Renal pelvis (tissue), 4 donors: ENCODE measurements around the gene CDC42BPG. TPM values are rescaled to one million over a fixed set of nuclear protein-coding genes. Genes with fewer than 3 reads are reported as not detected.
A peak's percentile ranks its signal among the peaks of the same experiment; 100 is the strongest.

Experiments used
- DNase-seq: peaks from one replicate; pipeline ENCODE4 v3.0.0-alpha.2; 2013
- polyA plus RNA-seq, 3 donors: library from polyadenylated mRNA; unstranded; fragments of 120-200 nt; gene quantifications; one replicate each; pipeline ENCODE4 v1.2.1, GENCODE V29; 2013; ENCODE audit not compliant: insufficient read length in 3 of 3

CDC42BPG gene
- polyA plus RNA-seq, 3 donors, result 6.0 to 8.1 (median 8.0) TPM

- DNase-seq, result no peak
Measured at GRCh38 chr11:64789331-64790204, 54.9 kb downstream of the CDC42BPG start.

GRCh38 chr11:64788321-64789215, 55.9 kb downstream of the CDC42BPG start:
- no peak for DNase-seq

- DNase-seq, result no peak
Measured at GRCh38 chr11:64787526-64788320, 56.7 kb downstream of the CDC42BPG start.

- DNase-seq, result no peak
Measured at GRCh38 chr11:64786308-64786707, 58.1 kb downstream of the CDC42BPG start.

- no peak for DNase-seq
Measured at GRCh38 chr11:64784813-64785581, 59.5 kb downstream of the CDC42BPG start.

GRCh38 chr11:64778473-64779298, 65.8 kb downstream of the CDC42BPG start, which contains the start of gene SF1:
Gene SF1 (minus strand): TSS chr11:64778542. CDS start chr11:64778392, 150 bp downstream.
- DNase-seq, result peak; percentile 100

- no peak for DNase-seq
Measured at GRCh38 chr11:64778223-64778472, 66.3 kb downstream of the CDC42BPG start.

- peak; percentile 87 for DNase-seq
Measured at GRCh38 chr11:64777449-64778222, 66.8 kb downstream of the CDC42BPG start.

- no peak for DNase-seq
Measured at GRCh38 chr11:64776875-64777274, 67.6 kb downstream of the CDC42BPG start.

- DNase-seq, result no peak
Measured at GRCh38 chr11:64776425-64776824, 68.0 kb downstream of the CDC42BPG start.

- no peak for DNase-seq
Measured at GRCh38 chr11:64774144-64774543, 70.3 kb downstream of the CDC42BPG start.

Other genes starting within 250 kb of the CDC42BPG start
- gene NRXN2, start 121.5 kb downstream of the CDC42BPG start, polyA plus RNA-seq, result 10 to 100 TPM; 17.8 to 24.6 (median 23.0) TPM
- gene RASGRP2, start 100.5 kb downstream of the CDC42BPG start, polyA plus RNA-seq, result 1 to 10 TPM; 4.1 to 6.7 (median 5.4) TPM
- gene PYGM, start 84.7 kb downstream of the CDC42BPG start, polyA plus RNA-seq, result 1 to 10 TPM; 2.2 to 2.4 (median 2.3) TPM
- gene SF1, start 66.1 kb downstream of the CDC42BPG start, polyA plus RNA-seq, result 100 to 1,000 TPM; 315 to 492 (median 440) TPM
- 10 to 100 TPM; 20.4 to 27.6 (median 23.0) TPM for gene MAP4K2, start 41.4 kb downstream of the CDC42BPG start, polyA plus RNA-seq
- gene MEN1, start 34.1 kb downstream of the CDC42BPG start, polyA plus RNA-seq, result 10 to 100 TPM; 44.7 to 49.1 (median 45.6) TPM
- gene EHD1, start 34.0 kb upstream of the CDC42BPG start, polyA plus RNA-seq, result 10 to 100 TPM; 61.6 to 73.4 (median 68.3) TPM
- 10 to 100 TPM; 21.7 to 24.1 (median 23.3) TPM for gene ATG2A, start 72.6 kb upstream of the CDC42BPG start, polyA plus RNA-seq
- 10 to 100 TPM; 14.7 to 18.4 (median 17.7) TPM for gene PPP2R5B, start 80.0 kb upstream of the CDC42BPG start, polyA plus RNA-seq
- gene GPHA2, start 91.2 kb upstream of the CDC42BPG start, polyA plus RNA-seq, result 1 to 10 TPM; 2.0 to 3.7 (median 2.1) TPM
- gene MAJIN, start 127.5 kb upstream of the CDC42BPG start, polyA plus RNA-seq, result 1 to 10 TPM; 1.0 to 1.4 (median 1.3) TPM
- 1 to 10 TPM; 3.1 to 3.2 (median 3.1) TPM for gene BATF2, start 152.3 kb upstream of the CDC42BPG start, polyA plus RNA-seq
- 10 to 100 TPM; 62.8 to 73.0 (median 71.0) TPM for gene ARL2, start 169.5 kb upstream of the CDC42BPG start, polyA plus RNA-seq
- 10 to 100 TPM; 31.7 to 32.7 (median 32.0) TPM for gene SNX15, start 182.8 kb upstream of the CDC42BPG start, polyA plus RNA-seq
- 10 to 100 TPM; 14.1 to 18.2 (median 14.6) TPM for gene SAC3D1, start 196.6 kb upstream of the CDC42BPG start, polyA plus RNA-seq
- gene NAALADL1, start 213.9 kb upstream of the CDC42BPG start, polyA plus RNA-seq, result 10 to 100 TPM in 2 of 3 donors, 1 to 10 TPM in 1; 8.7 to 13.5 (median 11.3) TPM
- 10 to 100 TPM; 18.3 to 23.6 (median 22.6) TPM for gene CDCA5, start 239.4 kb upstream of the CDC42BPG start, polyA plus RNA-seq
- 10 to 100 TPM; 30.4 to 37.1 (median 35.4) TPM for gene ZFPL1, start 239.6 kb upstream of the CDC42BPG start, polyA plus RNA-seq